GM19397 (cell line): ENCODE results near the gene LRCH3.
"Not testable (repeated sequence)": the region's sequence is repeated elsewhere in the genome, so short reads cannot be mapped to it uniquely, and the experiment has no call there.

Experiments used
- ATAC-seq: cut with Tn5 transposase; IDR thresholded peaks from one replicate; pipeline ENCODE4 v1.9.1; 2021; ENCODE audit warnings: mild to moderate bottlenecking, moderate library complexity; ENCODE audit not compliant: unreplicated experiment

The LRCH3 gene

GRCh38 chr3:197921429-197922275 is 130.6 kb downstream of the LRCH3 start:
- not testable (repeated sequence) for ATAC-seq

GRCh38 chr3:197926418-197926817 is 135.4 kb downstream of the LRCH3 start:
- ATAC-seq: no peak

GRCh38 chr3:197927578-197927977 is 136.5 kb downstream of the LRCH3 start:
- ATAC-seq: not testable (repeated sequence)

- no peak for ATAC-seq
Observed at GRCh38 chr3:197936819-197937384, 145.8 kb downstream of the LRCH3 start.
